ENCODE results near the gene ABLIM2.

ABLIM2 gene

GRCh38 chr4:7999695-8000094, 158.9 kb downstream of the ABLIM2 start:
- TF ChIP-seq TCF4 (CRISPR knock-in tag; IDR thresholded peaks at IDR 0.05; ENCODE audit: borderline replicate concordance) (no peak), RARB (CRISPR knock-in tag; IDR thresholded peaks at IDR 0.05) (no peak), ARNTL (CRISPR knock-in tag; IDR thresholded peaks at IDR 0.05; ENCODE audit: borderline replicate concordance, low read depth) (no peak), SNAI2 (CRISPR knock-in tag; IDR thresholded peaks at IDR 0.05) (no peak), ZNF565 (CRISPR knock-in tag; conservative IDR thresholded peaks at IDR 0.05; ENCODE audit: low read depth) (no peak), BACH2 (CRISPR knock-in tag; IDR thresholded peaks at IDR 0.05; ENCODE audit: borderline replicate concordance) (no peak), POU6F1 (CRISPR knock-in tag; IDR thresholded peaks at IDR 0.05; ENCODE audit: borderline replicate concordance, low read depth) (no peak), GLIS3 (CRISPR knock-in tag; IDR thresholded peaks at IDR 0.05) (no peak), ZNF8 (CRISPR knock-in tag; IDR thresholded peaks at IDR 0.05) (no peak), CSDC2 (CRISPR knock-in tag; IDR thresholded peaks at IDR 0.05) (no peak), ISL1 (CRISPR knock-in tag; IDR thresholded peaks at IDR 0.05) (no peak), TSHZ2 (CRISPR knock-in tag; IDR thresholded peaks at IDR 0.05) (no peak), PPARA (CRISPR knock-in tag; IDR thresholded peaks at IDR 0.05; ENCODE audit: borderline replicate concordance) (no peak), ESRRG (CRISPR knock-in tag; IDR thresholded peaks at IDR 0.05) (no peak), ZFP3 (CRISPR knock-in tag; IDR thresholded peaks at IDR 0.05) (no peak), CREB5 (CRISPR knock-in tag; IDR thresholded peaks at IDR 0.05; ENCODE audit: low read depth) (no peak), PATZ1 (CRISPR knock-in tag; IDR thresholded peaks at IDR 0.05; ENCODE audit: borderline replicate concordance) (no peak), TOX (CRISPR knock-in tag; IDR thresholded peaks at IDR 0.05; ENCODE audit: borderline replicate concordance) (no peak)
- no peak for ATAC-seq

- TF ChIP-seq ZNF8 (CRISPR knock-in tag; IDR thresholded peaks at IDR 0.05) (no peak), ZNF565 (CRISPR knock-in tag; conservative IDR thresholded peaks at IDR 0.05; ENCODE audit: low read depth) (no peak), CSRNP3 (CRISPR knock-in tag; IDR thresholded peaks at IDR 0.05) (no peak), PATZ1 (CRISPR knock-in tag; IDR thresholded peaks at IDR 0.05; ENCODE audit: borderline replicate concordance) (no peak), ZC3H10 (CRISPR knock-in tag; IDR thresholded peaks at IDR 0.05) (no peak), ESRRG (CRISPR knock-in tag; IDR thresholded peaks at IDR 0.05) (no peak), ZFP30 (CRISPR knock-in tag; IDR thresholded peaks at IDR 0.05) (no peak)
- ATAC-seq: no peak
These were observed 159.3 kb downstream of the ABLIM2 start for GRCh38 chr4:7999279-7999678.

All from SK-N-SH treated with all-trans-retinoic acid at 6 μM for 48 hours (cell line).